ENCODE measurements around the gene RALGPS1.

RALGPS1 gene

GRCh38 chr9:127262602-127263001 is 348.0 kb downstream of the RALGPS1 start:
- no peak overlapping the region for H3K27ac ChIP-seq (replicated peaks)
- no peak for TF ChIP-seq REST (IDR thresholded peaks at IDR 0.05; ENCODE audit: insufficient replicate concordance, low read depth)
- TF ChIP-seq GABPA (IDR thresholded peaks at IDR 0.05; ENCODE audit: low read depth) = no peak
- no peak for TF ChIP-seq POLR2AphosphoS5 (IDR thresholded peaks at IDR 0.05; ENCODE audit: low read depth)
- no peak for TF ChIP-seq CTCF (IDR thresholded peaks at IDR 0.05; ENCODE audit: insufficient read depth, low read length)
- TF ChIP-seq SPI1 (IDR thresholded peaks at IDR 0.05; ENCODE audit: borderline replicate concordance, low read depth) = no peak
- H3K27me3 ChIP-seq (ENCODE audit: insufficient read depth, poor library complexity, severe bottlenecking) = no peaks in the 10 kb centered on the region
- no peak overlapping the region for H3K4me3 ChIP-seq (replicated peaks; ENCODE audit: insufficient read depth, low read length)
- DNase-seq (ENCODE audit: low read depth in 1 of 2, low spot score in 1 of 2) = no peak

GRCh38 chr9:127263237-127263636 is 348.7 kb downstream of the RALGPS1 start:
- TF ChIP-seq REST (IDR thresholded peaks at IDR 0.05; ENCODE audit: insufficient replicate concordance, low read depth) (no peak), SPI1 (IDR thresholded peaks at IDR 0.05; ENCODE audit: borderline replicate concordance, low read depth) (no peak)

GRCh38 chr9:127263664-127264063 is 349.1 kb downstream of the RALGPS1 start:
- no peaks in the 10 kb centered on the region for H3K27me3 ChIP-seq (ENCODE audit: insufficient read depth, poor library complexity, severe bottlenecking)
- no peak for DNase-seq (ENCODE audit: low read depth in 1 of 2, low spot score in 1 of 2)
- TF ChIP-seq POLR2AphosphoS5 (IDR thresholded peaks at IDR 0.05; ENCODE audit: low read depth) (no peak), REST (IDR thresholded peaks at IDR 0.05; ENCODE audit: insufficient replicate concordance, low read depth) (no peak), CTCF (IDR thresholded peaks at IDR 0.05; ENCODE audit: insufficient read depth, low read length) (no peak), GABPA (IDR thresholded peaks at IDR 0.05; ENCODE audit: low read depth) (no peak), SPI1 (IDR thresholded peaks at IDR 0.05; ENCODE audit: borderline replicate concordance, low read depth) (no peak)
- H3K27ac ChIP-seq (replicated peaks) = no peak overlapping the region
- H3K4me3 ChIP-seq (replicated peaks; ENCODE audit: insufficient read depth, low read length) = no peak overlapping the region

More at GRCh38 chr9:127263237-127263636, 348.7 kb downstream of the RALGPS1 start:
- H3K4me3 ChIP-seq (replicated peaks; ENCODE audit: insufficient read depth, low read length) = no peak overlapping the region
- no peak overlapping the region for H3K27ac ChIP-seq (replicated peaks)
- no peak for DNase-seq (ENCODE audit: low read depth in 1 of 2, low spot score in 1 of 2)
- no peaks in the 10 kb centered on the region for H3K27me3 ChIP-seq (ENCODE audit: insufficient read depth, poor library complexity, severe bottlenecking)
